HCT116 (cell line): ENCODE results near the gene GSTA1. TPM values are rescaled to one million over a fixed set of nuclear protein-coding genes. Genes with fewer than 3 reads are reported as not detected.
"Not testable (repeated sequence)": the region's sequence is repeated elsewhere in the genome, so short reads cannot be mapped to it uniquely, and the experiment has no call there.

ENCODE experiments used
- ATAC-seq: fragments of 200-7000 bp; cut with Tn5 transposase; 2 replicates; pipeline ENCODE4 v1.9.1; 2020; ENCODE audit warnings: mild to moderate bottlenecking, moderate library complexity
- BruUV-seq: library from RNA; stranded (reverse); fragments of 400-500 nt; replicated peaks from 2 replicates; lab custom pipeline; 2021; lab: Mats Ljungman, UMichigan
- CTCF ChIA-PET: fragments of 300-600 bp; sonication (Branson Sonifier 250); formaldehyde crosslinking; loops from one replicate; lab custom pipeline; 2021; ENCODE audit warnings: antibody characterized with exemption; lab: Charles Lee
- POLR2A ChIA-PET: fragments of 300-600, 350-600 bp; sonication (Branson Sonifier 250); formaldehyde crosslinking; loops from one replicate; lab custom pipeline; 2021; ENCODE audit warnings: antibody characterized with exemption; lab: Charles Lee
- RAD21 ChIA-PET, 2 experiments: fragments of 300-600 bp; sonication (Branson Sonifier 250); formaldehyde crosslinking; loops; one replicate each; lab custom pipeline; 2023; ENCODE audit warnings: low total read pairs in 2 of 2; ENCODE audit not compliant: uncharacterized antibody in 2 of 2, unreplicated experiment in 2 of 2, low non-redundant PET in 1 of 2; lab: Charles Lee
- DNase-seq: peaks from one replicate; pipeline ENCODE4 v3.0.0-alpha.2; 2010; ENCODE audit warnings: low read depth, low spot score
- H2AFZ ChIP-seq: fragments of 200-600 bp; shearing (Covaris generic), sonication (generic); 2 replicates; pipeline ENCODE4 v1.6.1; 2017; ENCODE audit warnings: low read depth, mixed run types, mixed read lengths, antibody characterized with exemption, low read length; ENCODE audit not compliant: poor library complexity, severe bottlenecking
- H3K27ac ChIP-seq: 2 replicates; pipeline ENCODE4 v1.5.1; 2012; ENCODE audit warnings: low read depth, low read length
- H3K27me3 ChIP-seq: fragments of 200-600 bp; sonication (generic); 2 replicates; pipeline ENCODE4 v1.6.1; 2016; ENCODE audit warnings: mixed run types, low read length, mixed read lengths; ENCODE audit not compliant: insufficient read depth
- H3K36me3 ChIP-seq, 2 experiments: fragments of 200-500 bp in 1 of 2; fragments of 200-600 bp in 1 of 2; sonication (Bioruptor generic) in 1 of 2; sonication (generic) in 1 of 2; 2 replicates each; pipeline versions ENCODE4 v1.5.1 to v1.6.1; 2014 to 2016; ENCODE audit warnings: low read length in 2 of 2, inconsistent platforms in 1 of 2, mixed read lengths in 1 of 2, mixed run types in 1 of 2; ENCODE audit not compliant: insufficient read depth in 2 of 2, control insufficient read depth in 1 of 2
- H3K4me1 ChIP-seq, 2 experiments: fragments of 200-600 bp in 1 of 2; sonication (generic) in 1 of 2; 2 replicates each; pipeline versions ENCODE4 v1.5.1 to v1.6.1; 2012 to 2017; ENCODE audit warnings: low read length in 2 of 2, inconsistent platforms in 1 of 2, mild to moderate bottlenecking in 1 of 2, mixed read lengths in 1 of 2, mixed run types in 1 of 2, moderate library complexity in 1 of 2; ENCODE audit not compliant: insufficient read depth in 2 of 2, control insufficient read depth in 1 of 2
- H3K4me2 ChIP-seq: fragments of 200-600 bp; sonication (generic); 2 replicates; pipeline ENCODE4 v1.6.1; 2017; ENCODE audit warnings: mixed run types, low read length, mixed read lengths
- H3K4me3 ChIP-seq, 2 experiments: fragments of 200-600 bp in 1 of 2; sonication (generic) in 1 of 2; replicated peaks in 1 of 2; 2 replicates each; pipeline ENCODE4 v1.5.1; 2011 to 2016; ENCODE audit warnings: low read length in 2 of 2, control low read depth in 1 of 2, low read depth in 1 of 2, mild to moderate bottlenecking in 1 of 2, mixed read lengths in 1 of 2, mixed run types in 1 of 2
- H3K79me2 ChIP-seq: fragments of 200-600 bp; sonication (generic); 2 replicates; pipeline ENCODE4 v1.6.1; 2017; ENCODE audit warnings: mild to moderate bottlenecking, mixed run types, low read length, moderate library complexity, mixed read lengths; ENCODE audit not compliant: insufficient read depth
- H3K9ac ChIP-seq: fragments of 200-600 bp; sonication (generic); 2 replicates; pipeline ENCODE4 v1.6.1; 2016; ENCODE audit warnings: low read length, mixed read lengths
- H3K9me2 ChIP-seq: fragments of 200-600 bp; sonication (generic), shearing (Covaris generic); 2 replicates; pipeline ENCODE4 v1.6.1; 2017; ENCODE audit warnings: mixed run types, mild to moderate bottlenecking, moderate library complexity; ENCODE audit not compliant: insufficient read depth
- H3K9me3 ChIP-seq, 2 experiments: fragments of 200-500 bp in 1 of 2; fragments of 200-600 bp in 1 of 2; sonication (Bioruptor generic) in 1 of 2; sonication (generic) in 1 of 2; 2 replicates each; pipeline ENCODE4 v1.6.1; 2014 to 2017; ENCODE audit warnings: low read length in 2 of 2, mixed read lengths in 2 of 2, inconsistent platforms in 1 of 2, low read depth in 1 of 2, mild to moderate bottlenecking in 1 of 2, mixed run types in 1 of 2, moderate library complexity in 1 of 2; ENCODE audit not compliant: control insufficient read depth in 1 of 2, insufficient read depth in 1 of 2
- H4K20me1 ChIP-seq: fragments of 200-600 bp; sonication (generic), shearing (Covaris generic); 2 replicates; pipeline ENCODE4 v1.6.1; 2017; ENCODE audit warnings: mixed run types, mild to moderate bottlenecking, moderate library complexity; ENCODE audit not compliant: insufficient read depth
- POLR2A ChIP-seq: IDR thresholded peaks from 2 replicates; pipeline ENCODE4 v1.7.0; 2011; ENCODE audit warnings: borderline replicate concordance; ENCODE audit not compliant: insufficient read depth, insufficient read length; ENCODE audit errors: extremely low read depth
- POLR2AphosphoS5 ChIP-seq: IDR thresholded peaks from 2 replicates; pipeline ENCODE4 v1.6.1; 2011; ENCODE audit warnings: mild to moderate bottlenecking, low read depth, low read length, moderate library complexity
- RAD21 ChIP-seq: IDR thresholded peaks from 2 replicates; pipeline ENCODE4 v1.6.1; 2012; ENCODE audit warnings: low read depth, mild to moderate bottlenecking
- SP1 ChIP-seq: IDR thresholded peaks from 2 replicates; pipeline ENCODE4 v1.6.1; 2012; ENCODE audit warnings: low read depth
- SRF ChIP-seq: IDR thresholded peaks from 2 replicates; pipeline ENCODE4 v1.6.1; 2012; ENCODE audit warnings: low read depth
- TCF7L2 ChIP-seq: IDR thresholded peaks from 2 replicates; pipeline ENCODE4 v1.7.0; 2011; ENCODE audit warnings: borderline replicate concordance, inconsistent platforms; ENCODE audit not compliant: insufficient read depth, insufficient read length; ENCODE audit errors: extremely low read depth
- ZBTB33 ChIP-seq: IDR thresholded peaks from 2 replicates; pipeline ENCODE4 v1.6.1; 2011; ENCODE audit warnings: mild to moderate bottlenecking, low read length, moderate library complexity; ENCODE audit not compliant: insufficient replicate concordance; ENCODE audit errors: extremely low read depth
- ZFX ChIP-seq: fragments of 450-650 bp; IDR thresholded peaks from 2 replicates; pipeline ENCODE4 v1.6.1; 2017
- ZNF274 ChIP-seq: fragments of 200-500 bp; sonication (Bioruptor generic); IDR thresholded peaks from 2 replicates; pipeline ENCODE4 v1.6.1; 2014; ENCODE audit warnings: mild to moderate bottlenecking, low read depth, low read length, inconsistent platforms
- intact Hi-C: fragments of 100-400 bp; cut with micrococcal nuclease; formaldehyde crosslinking; loops from 2 replicates; pipeline ENCODE4 v1.10.0; 2022
- total RNA-seq: library from RNA; stranded (reverse); gene quantifications from one replicate; pipeline ENCODE4 v1.2.1, GENCODE V29; 2021; ENCODE audit not compliant: unreplicated experiment
- TF ChIP-seq, protein P1 (sequence below), 3 experiments: fragments of 200-600 bp in 1 of 3; sonication (generic) in 1 of 3; IDR thresholded peaks in 2 of 3; conservative IDR thresholded peaks in 1 of 3; 2 replicates each; pipeline ENCODE4 v1.5.1; 2012 to 2017; ENCODE audit warnings: low read depth in 2 of 3, low read length in 2 of 3, antibody characterized with exemption in 1 of 3, borderline replicate concordance in 1 of 3, control low read depth in 1 of 3, mild to moderate bottlenecking in 1 of 3, mixed read lengths in 1 of 3, mixed run types in 1 of 3, moderate library complexity in 1 of 3; ENCODE audit not compliant: insufficient read depth in 1 of 3

GSTA1 gene
- total RNA-seq, 1 experiment from 2014 or later, result 0.57 TPM

DNA sequence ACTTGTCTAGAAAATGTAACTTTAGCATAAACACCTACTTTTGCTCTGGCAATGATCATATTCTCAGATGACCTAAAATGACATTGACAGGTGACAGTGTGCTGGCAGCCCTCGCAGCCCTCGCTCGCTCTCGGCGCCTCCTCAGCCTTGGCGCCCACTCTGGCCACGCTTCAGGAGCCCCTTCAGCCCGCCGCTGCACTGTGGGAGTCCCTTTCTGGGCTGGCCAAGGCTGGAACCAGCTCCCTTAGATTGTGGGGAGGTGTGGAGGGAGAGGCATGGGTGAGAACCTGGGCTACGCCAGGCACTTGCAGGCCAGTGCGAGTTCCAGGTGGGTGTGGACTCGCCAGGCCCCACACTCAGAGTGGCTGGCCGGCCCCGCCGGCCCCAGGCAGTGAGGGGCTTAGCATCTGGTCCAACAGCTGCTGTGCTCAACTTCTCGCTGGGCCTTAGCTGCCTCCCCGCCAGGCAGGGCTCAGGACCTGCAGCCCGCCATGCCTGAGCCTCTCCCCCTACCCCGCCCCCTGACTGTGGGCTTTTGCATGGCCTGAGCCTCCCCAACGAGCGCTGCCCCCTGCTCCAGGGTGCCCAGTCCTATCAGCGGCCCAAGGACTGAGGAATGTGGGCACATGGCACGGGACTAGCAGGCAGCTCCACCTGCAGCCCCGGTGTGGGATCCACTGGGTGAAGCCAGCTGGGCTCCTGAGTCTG lies 17.2 kb downstream of the GSTA1 start:
- ATAC-seq, result no peak
- no peak for TF ChIP-seq ZFX
- no peak for TF ChIP-seq ZBTB33
- TF ChIP-seq SP1, result no peak
- TF ChIP-seq TCF7L2, result no peak
- no peak for TF ChIP-seq SRF
- no peak for TF ChIP-seq RAD21
- TF ChIP-seq, protein P1, sequence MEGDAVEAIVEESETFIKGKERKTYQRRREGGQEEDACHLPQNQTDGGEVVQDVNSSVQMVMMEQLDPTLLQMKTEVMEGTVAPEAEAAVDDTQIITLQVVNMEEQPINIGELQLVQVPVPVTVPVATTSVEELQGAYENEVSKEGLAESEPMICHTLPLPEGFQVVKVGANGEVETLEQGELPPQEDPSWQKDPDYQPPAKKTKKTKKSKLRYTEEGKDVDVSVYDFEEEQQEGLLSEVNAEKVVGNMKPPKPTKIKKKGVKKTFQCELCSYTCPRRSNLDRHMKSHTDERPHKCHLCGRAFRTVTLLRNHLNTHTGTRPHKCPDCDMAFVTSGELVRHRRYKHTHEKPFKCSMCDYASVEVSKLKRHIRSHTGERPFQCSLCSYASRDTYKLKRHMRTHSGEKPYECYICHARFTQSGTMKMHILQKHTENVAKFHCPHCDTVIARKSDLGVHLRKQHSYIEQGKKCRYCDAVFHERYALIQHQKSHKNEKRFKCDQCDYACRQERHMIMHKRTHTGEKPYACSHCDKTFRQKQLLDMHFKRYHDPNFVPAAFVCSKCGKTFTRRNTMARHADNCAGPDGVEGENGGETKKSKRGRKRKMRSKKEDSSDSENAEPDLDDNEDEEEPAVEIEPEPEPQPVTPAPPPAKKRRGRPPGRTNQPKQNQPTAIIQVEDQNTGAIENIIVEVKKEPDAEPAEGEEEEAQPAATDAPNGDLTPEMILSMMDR (IDR thresholded peaks at IDR 0.05 in 2 of 3, conservative IDR thresholded peaks at IDR 0.05 in 1 of 3; ENCODE audit: borderline replicate concordance in 1 of 3, insufficient read depth in 1 of 3, low read depth in 2 of 3, low read length in 2 of 3), result no peak
- no peak for TF ChIP-seq ZNF274
- TF ChIP-seq POLR2A, result no peak
- TF ChIP-seq POLR2AphosphoS5, result no peak

DNA sequence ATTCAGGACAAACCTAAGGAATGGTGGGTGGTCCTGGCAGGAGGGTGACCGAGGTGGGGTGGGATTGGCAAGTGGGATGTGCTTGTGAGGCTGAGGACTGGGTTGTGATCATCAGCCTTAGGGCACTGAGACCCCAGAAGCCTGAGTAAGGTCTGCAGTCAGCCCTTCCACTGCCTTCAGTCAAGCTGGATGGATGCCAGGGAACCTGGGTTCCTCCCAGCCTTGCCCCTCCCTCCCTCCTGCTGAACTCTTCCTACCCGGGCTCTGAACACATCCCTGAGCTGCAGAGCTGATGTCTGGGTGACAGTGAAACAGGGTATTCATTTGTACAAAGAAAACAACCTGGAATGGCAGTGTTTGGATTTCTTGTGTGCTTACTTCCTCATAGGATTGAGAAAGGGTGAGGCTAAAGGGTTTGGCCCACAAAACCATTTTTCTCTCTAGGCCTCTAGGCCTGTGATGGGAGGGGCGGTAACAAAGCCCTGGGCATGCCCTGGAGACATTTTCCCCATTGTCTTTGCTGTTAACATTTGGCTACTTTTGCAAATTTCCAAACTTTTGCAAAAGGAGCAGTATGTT lies 20.8 kb downstream of the GSTA1 start:
- intact Hi-C loops, BruUV-seq, H3K9me2 ChIP-seq, POLR2A ChIA-PET, CTCF ChIA-PET, H3K79me2 ChIP-seq, H3K4me1 ChIP-seq, H3K9ac ChIP-seq, DNase-seq, H3K36me3 ChIP-seq, H4K20me1 ChIP-seq, H3K9me3 ChIP-seq, H2AFZ ChIP-seq, H3K27ac ChIP-seq, H3K27me3 ChIP-seq, RAD21 ChIA-PET, ATAC-seq, H3K4me2 ChIP-seq, H3K4me3 ChIP-seq: not testable (repeated sequence)

More for the DNA sequence above, 17.2 kb downstream of the GSTA1 start:
- no peaks in the 10 kb centered on the region for H3K27me3 ChIP-seq
- no peak overlapping the region for H3K9ac ChIP-seq
- H3K27ac ChIP-seq, result no peak overlapping the region
- ChIA-PET POLR2A (no interaction called here), RAD21 (interaction anchor here in 1 of 2 experiments (0.6 kb wide), 1 partner anchor 409 kb away, joined by 5 read pairs; no protein-coding TSS in a partner anchor), CTCF (no interaction called here)
- no peak overlapping the region for H3K4me2 ChIP-seq
- H3K36me3 ChIP-seq, result no peaks in the 10 kb centered on the region
- no peak overlapping the region for H2AFZ ChIP-seq
- H3K9me3 ChIP-seq, result no peaks in the 10 kb centered on the region
- no peak overlapping the region for H3K4me3 ChIP-seq
- H4K20me1 ChIP-seq, result no peaks in the 10 kb centered on the region
- DNase-seq, result no peak
- no TSS peak for BruUV-seq
- intact Hi-C loops, result no loop called here
- H3K4me1 ChIP-seq, result no peaks in the 10 kb centered on the region
- H3K79me2 ChIP-seq, result no peaks in the 10 kb centered on the region
- H3K9me2 ChIP-seq, result no peaks in the 10 kb centered on the region
